Right lobe of liver (tissue), 6 donors: ENCODE measurements around the gene DEPDC7. TPM values are rescaled to one million over a fixed set of nuclear protein-coding genes. Genes with fewer than 3 reads are reported as not detected.
A peak's percentile ranks its signal among the peaks of the same experiment; 100 is the strongest.

Experiments
- ATAC-seq, 4 donors: fragments of 200-7000 bp; cut with Tn5 transposase; one replicate each; pipeline ENCODE4 v1.9.1; 2020; ENCODE audit warnings: mild to moderate bottlenecking in 4 of 4, moderate library complexity in 4 of 4
- DNase-seq, 3 donors: peaks; one replicate each; pipeline ENCODE4 v3.0.0-alpha.2; 2020
- H3K27ac ChIP-seq, 3 donors: fragments of 200-600 bp; one replicate each; pipeline ENCODE4 v1.8.0; 2022
- H3K27me3 ChIP-seq, 2 donors: fragments of 200-600 bp; one replicate each; pipeline ENCODE4 v1.8.0; 2022
- H3K36me3 ChIP-seq, 4 donors: fragments of 200-600 bp; sonication (generic) in 1 of 4; one replicate each; pipeline versions ENCODE4 v1.5.1 to v1.8.0; 2017 to 2022; ENCODE audit warnings: control low read depth in 1 of 4
- H3K4me1 ChIP-seq, 4 donors: fragments of 200-600 bp; sonication (generic) in 1 of 4; one replicate each; pipeline versions ENCODE4 v1.5.1 to v1.8.0; 2017 to 2022; ENCODE audit warnings: control low read depth in 1 of 4
- H3K4me3 ChIP-seq, 3 donors: fragments of 200-600 bp; one replicate each; pipeline ENCODE4 v1.8.0; 2022
- H3K9me3 ChIP-seq, 4 donors: fragments of 200-600 bp; sonication (generic) in 1 of 4; one replicate each; pipeline versions ENCODE4 v1.5.1 to v1.8.0; 2017 to 2022; ENCODE audit warnings: control low read depth in 1 of 4
- CTCF ChIP-seq, 4 donors: fragments of 200-600 bp in 3 of 4; fragments of 450-650 bp in 1 of 4; IDR thresholded peaks; one replicate each; pipeline versions ENCODE4 v1.5.1 to v1.8.0; 2016 to 2022; ENCODE audit warnings: antibody characterized with exemption in 4 of 4, mild to moderate bottlenecking in 2 of 4
- POLR2A ChIP-seq: fragments of 450-650 bp; IDR thresholded peaks from one replicate; pipeline ENCODE4 v1.6.1; 2017; ENCODE audit warnings: antibody characterized with exemption, mild to moderate bottlenecking
- WGBS: methylation state at CpG from one replicate; pipeline ENCODE4 v1.1.6; 2018; ENCODE audit warnings: low coverage, low lambda C conversion rate; ENCODE audit not compliant: insufficient coverage; ENCODE audit errors: missing lambda C conversion rate; 5-methylcytosine and 5-hydroxymethylcytosine counted together
- intact Hi-C, 2 donors: fragments of 100-400 bp; cut with DNase I; formaldehyde crosslinking; loops; one replicate each; pipeline versions ENCODE4 v1.11.2 to v1.14.1; 2022
- total RNA-seq, 6 experiments: library from RNA; depleted of rRNA in 2 of 6; stranded (reverse); fragments of >200 nt in 2 of 6; fragmentation: NEBNext Ultra II Directional in 3 of 6; extraction: Animal tissue kit (Norgen Biotek cat#: 25700) in 3 of 6; gene quantifications; one replicate each; pipeline versions ENCODE4 v1.1.0 to v1.2.4, GENCODE V29; 2016 to 2023
- donor health status: DM: no; HTN: yes; CAD: no.
- donor health status: DM: no; HTN: no; CAD: no.
- donor health status: DM: no; HTN: no; CAD: no.
- donor health status: DM: no; HTN: yes; CAD: no.
- donor health status: DM: no; HTN: yes; CAD: no.

Gene DEPDC7
- total RNA-seq, 6 experiments from 2014 or later, result 18.4 to 39.3 (median 30.8) TPM

- no peak for TF ChIP-seq POLR2A
- TF ChIP-seq CTCF (IDR thresholded peaks at IDR 0.05), result no peak
- no peaks in the 10 kb centered on the region for H3K27me3 ChIP-seq
- no peaks in the 10 kb centered on the region for H3K9me3 ChIP-seq
- peak overlapping the region in 1 of 3 donors; percentile 16 for H3K4me3 ChIP-seq
- H3K36me3 ChIP-seq, result peaks cover 0 to 24% (median 10%) of the 10 kb centered on the region in 4 donors
- DNase-seq (peak in 1 of 3 donors; percentile 56), ATAC-seq (peak; percentile 26 to 57 (median 36))
- peaks cover 0 to 11% (median 3%) of the 10 kb centered on the region in 4 donors for H3K4me1 ChIP-seq
- peak overlapping the region in 2 of 3 donors; percentile 62 to 67 for H3K27ac ChIP-seq
- 45% methylated on average over 1 of the region's 1 CpG for WGBS
- intact Hi-C loops, result no loop called here
Observed at GRCh38 chr11:33035011-33035410, 19.3 kb downstream of the DEPDC7 start.

GRCh38 chr11:33039274-33040032 lies 23.8 kb downstream of the DEPDC7 start, which contains the start of gene TCP11L1:
Gene TCP11L1, plus strand, starts transcription at chr11:33039572. Its CDS starts 4,202 bp downstream, at chr11:33043774.
- Histone ChIP-seq H3K27me3 (no peaks in the 10 kb centered on the region), H3K9me3 (no peaks in the 10 kb centered on the region), H3K4me3 (peak within 1 kb of the TSS; percentile 90 to 99 (median 91)), H3K27ac (peak within 1 kb of the TSS; percentile 98 to 99 (median 99)), H3K4me1 (peaks cover 0 to 7% (median 3%) of the 10 kb centered on the region in 4 donors), H3K36me3 (peaks cover 0 to 2% (median 0%) of the 10 kb centered on the region in 4 donors)
- ATAC-seq (peak; percentile 77 to 91 (median 89)), DNase-seq (peak; percentile 93 to 94 (median 94))
- TF ChIP-seq CTCF (IDR thresholded peaks at IDR 0.05) (no peak), POLR2A (peak; percentile 49)
- WGBS, result 0% methylated on average over 11 of the region's 84 CpGs
- intact Hi-C loops, result no loop called here

- H3K4me3 ChIP-seq, result peak overlapping the region; percentile 90 to 99 (median 91)
- intact Hi-C loops, result no loop called here
- ATAC-seq (peak in 1 of 4 donors; percentile 31), DNase-seq (no peak)
- 7% methylated on average over 18 of the region's 30 CpGs for WGBS
- H3K4me1 ChIP-seq, result peaks cover 0 to 6% (median 2%) of the 10 kb centered on the region in 4 donors
- H3K27me3 ChIP-seq, result no peaks in the 10 kb centered on the region
- H3K27ac ChIP-seq, result peak overlapping the region; percentile 98 to 99 (median 99)
- peaks cover 0 to 2% (median 0%) of the 10 kb centered on the region in 4 donors for H3K36me3 ChIP-seq
- no peak for TF ChIP-seq CTCF (IDR thresholded peaks at IDR 0.05)
- TF ChIP-seq POLR2A, result no peak
- no peaks in the 10 kb centered on the region for H3K9me3 ChIP-seq
Observed at GRCh38 chr11:33040033-33040861, 24.6 kb downstream of the DEPDC7 start.

GRCh38 chr11:33040862-33041453 lies 25.3 kb downstream of the DEPDC7 start:
- no peaks in the 10 kb centered on the region for H3K27me3 ChIP-seq
- TF ChIP-seq POLR2A, result no peak
- no peak for TF ChIP-seq CTCF (IDR thresholded peaks at IDR 0.05)
- ATAC-seq (no peak), DNase-seq (no peak)
- H3K4me3 ChIP-seq, result no peak overlapping the region
- H3K27ac ChIP-seq, result no peak overlapping the region
- H3K4me1 ChIP-seq, result peaks cover 0 to 3% (median 0%) of the 10 kb centered on the region in 4 donors
- H3K9me3 ChIP-seq, result no peaks in the 10 kb centered on the region
- H3K36me3 ChIP-seq, result peaks cover 0 to 2% (median 0%) of the 10 kb centered on the region in 4 donors
- intact Hi-C loops, result no loop called here
- 79% methylated on average over 5 of the region's 5 CpGs for WGBS
